HG03342 (cell line): ENCODE data around the gene SLC49A4.
"Not testable (repeated sequence)": the region's sequence is repeated elsewhere in the genome, so short reads cannot be mapped to it uniquely, and the experiment has no call there.

Experiments used
- ATAC-seq: cut with Tn5 transposase; IDR thresholded peaks from one replicate; pipeline ENCODE4 v1.9.1; 2021; ENCODE audit warnings: mild to moderate bottlenecking, moderate library complexity; ENCODE audit not compliant: unreplicated experiment

The SLC49A4 gene, protein sequence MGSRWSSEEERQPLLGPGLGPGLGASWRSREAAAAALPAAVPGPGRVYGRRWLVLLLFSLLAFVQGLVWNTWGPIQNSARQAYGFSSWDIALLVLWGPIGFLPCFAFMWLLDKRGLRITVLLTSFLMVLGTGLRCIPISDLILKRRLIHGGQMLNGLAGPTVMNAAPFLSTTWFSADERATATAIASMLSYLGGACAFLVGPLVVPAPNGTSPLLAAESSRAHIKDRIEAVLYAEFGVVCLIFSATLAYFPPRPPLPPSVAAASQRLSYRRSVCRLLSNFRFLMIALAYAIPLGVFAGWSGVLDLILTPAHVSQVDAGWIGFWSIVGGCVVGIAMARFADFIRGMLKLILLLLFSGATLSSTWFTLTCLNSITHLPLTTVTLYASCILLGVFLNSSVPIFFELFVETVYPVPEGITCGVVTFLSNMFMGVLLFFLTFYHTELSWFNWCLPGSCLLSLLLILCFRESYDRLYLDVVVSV

GRCh38 chr3:122794779-122795673 lies at the start of gene SLC49A4:
TSS of gene SLC49A4 (plus strand) at chr3:122795069. CDS start at chr3:122795193, 124 bp downstream.
- ATAC-seq, result peak; percentile 69

GRCh38 chr3:122745369-122746021 lies 49.4 kb upstream of the SLC49A4 start:
- no peak for ATAC-seq

DNA sequence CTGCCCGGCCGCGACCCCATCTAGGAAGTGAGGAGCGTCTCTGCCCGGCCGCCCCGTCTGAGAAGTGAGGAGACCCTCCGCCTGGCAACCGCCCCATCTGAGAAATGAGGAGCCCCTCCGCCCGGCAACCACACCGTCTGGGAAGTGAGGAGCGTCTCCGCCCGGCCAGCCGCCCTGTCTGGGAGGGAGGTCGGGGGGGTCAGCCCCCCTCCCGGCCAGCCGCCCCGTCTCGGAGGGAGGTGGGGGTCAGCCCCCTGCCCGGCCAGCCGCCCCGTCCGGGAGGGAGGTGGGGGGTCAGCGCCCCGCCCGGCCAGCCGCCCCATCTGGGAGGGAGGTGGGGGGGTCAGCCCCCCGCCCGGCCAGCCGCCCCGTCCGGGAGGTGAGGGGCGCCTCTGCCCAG lies 47.6 kb upstream of the SLC49A4 start:
- not testable (repeated sequence) for ATAC-seq

GRCh38 chr3:122748347-122748746 lies 46.5 kb upstream of the SLC49A4 start:
- no peak for ATAC-seq

- ATAC-seq, result peak; percentile 65
Measured at GRCh38 chr3:122754929-122755328, 39.9 kb upstream of the SLC49A4 start.

DNA sequence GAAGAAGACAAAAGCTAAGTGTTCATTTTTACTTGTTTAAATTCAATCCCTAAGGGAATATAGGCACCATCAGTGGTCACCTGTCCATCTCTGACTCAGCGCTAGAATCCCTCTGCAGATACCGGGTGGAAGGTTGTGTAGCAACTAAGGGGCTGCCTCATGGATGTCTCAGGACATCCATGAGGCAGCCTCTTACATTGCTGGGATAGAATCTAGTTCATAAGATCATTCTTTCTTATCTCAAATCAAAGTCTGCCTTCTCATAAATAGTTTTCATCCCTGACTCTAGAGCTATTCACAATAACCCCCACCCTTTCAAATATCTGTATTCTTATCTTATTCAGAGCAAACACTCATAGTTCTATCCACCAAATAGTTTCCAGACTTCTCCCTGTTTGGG lies 39.4 kb upstream of the SLC49A4 start:
- no peak for ATAC-seq

DNA sequence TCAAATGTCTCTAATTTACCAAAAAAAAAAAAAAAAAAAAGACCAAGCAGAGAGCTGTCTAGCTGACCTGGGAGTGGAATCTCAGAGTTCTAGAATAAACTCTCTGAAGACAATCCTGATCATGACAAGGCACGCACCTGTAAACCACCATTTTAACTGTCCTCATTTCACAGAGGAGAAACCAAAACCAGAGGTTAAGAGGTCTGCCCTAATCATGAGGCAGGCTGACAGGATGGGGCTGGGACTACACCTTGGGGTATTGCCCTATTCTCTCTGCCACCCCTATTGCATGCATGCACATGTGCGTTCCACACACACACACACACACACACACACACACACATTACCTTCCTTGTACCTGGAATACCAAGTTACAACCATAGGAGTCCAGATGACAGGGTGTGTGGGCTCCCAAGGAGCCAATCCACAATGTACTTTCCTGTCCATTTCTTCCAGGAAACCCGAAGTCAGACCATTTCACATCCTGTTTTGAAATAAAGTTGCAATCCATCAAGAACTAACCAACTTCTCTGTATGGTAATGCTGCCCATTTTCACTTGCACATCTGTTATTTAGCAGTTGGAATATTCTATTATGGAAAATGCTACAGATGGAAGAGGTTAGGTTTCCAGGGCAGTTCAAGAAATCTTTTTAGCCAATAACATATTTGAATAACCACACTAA lies 35.9 kb upstream of the SLC49A4 start:
- no peak for ATAC-seq

GRCh38 chr3:122760453-122761271 lies 34.2 kb upstream of the SLC49A4 start:
- ATAC-seq, result no peak

DNA sequence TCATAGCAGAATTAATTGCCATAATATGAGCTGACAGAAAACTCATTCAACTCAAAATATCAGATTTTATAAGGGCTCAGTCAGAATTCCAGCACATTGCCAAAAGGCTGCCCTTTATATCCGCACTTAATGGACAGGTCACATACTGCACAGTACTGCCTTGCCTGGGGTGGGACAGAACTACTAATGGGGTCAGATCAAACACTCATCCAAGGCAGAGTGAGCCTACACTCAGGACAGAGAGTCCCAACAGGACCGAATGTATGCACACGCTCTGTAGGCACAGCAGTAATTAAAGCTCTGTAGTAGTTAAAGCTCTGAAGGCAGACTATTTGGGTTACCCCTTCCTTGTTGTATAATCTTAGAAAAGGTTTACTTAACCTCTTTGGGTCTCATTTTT lies 28.4 kb upstream of the SLC49A4 start:
- no peak for ATAC-seq

DNA sequence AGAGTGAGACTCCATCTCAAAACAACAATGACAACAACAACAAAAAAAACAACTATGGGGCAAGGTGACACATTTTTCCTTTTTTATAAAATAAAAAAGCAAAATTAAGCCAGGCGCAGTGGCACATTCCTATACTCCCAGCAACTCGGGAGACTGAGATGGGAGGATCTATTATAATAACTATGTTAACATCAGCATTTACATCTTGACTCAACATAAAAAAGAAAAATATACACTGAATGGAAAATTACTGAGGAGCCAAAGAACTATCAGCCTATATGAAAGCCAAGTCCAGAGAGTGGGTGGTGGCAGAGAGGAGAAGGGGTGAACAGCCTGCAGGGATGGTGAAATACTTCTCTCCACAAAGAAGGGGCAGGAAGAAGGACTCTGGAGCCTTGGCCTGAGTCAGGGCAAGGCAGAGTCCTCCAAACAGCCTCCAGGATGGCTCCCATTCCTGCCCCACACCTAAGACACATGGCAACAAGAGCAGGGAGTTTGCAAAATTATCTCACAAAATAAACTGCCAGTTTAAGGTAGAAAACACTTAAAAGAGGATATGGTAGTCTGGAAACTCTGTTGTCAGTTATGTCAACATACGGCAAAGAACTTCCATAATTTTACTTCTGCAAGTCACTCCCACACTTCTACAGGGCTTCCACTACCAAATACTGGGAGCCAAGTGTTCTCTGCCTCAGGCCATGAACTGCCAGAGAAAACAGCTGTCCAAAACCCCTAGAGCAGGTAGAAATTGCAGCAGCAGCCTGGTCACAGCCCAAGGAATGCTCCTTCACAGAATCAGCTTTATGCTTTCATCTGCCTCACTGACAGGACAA lies 27.1 kb upstream of the SLC49A4 start:
- ATAC-seq, result no peak

- ATAC-seq, result no peak
Measured at GRCh38 chr3:122770521-122771202, 24.2 kb upstream of the SLC49A4 start.

- ATAC-seq, result no peak
Measured at GRCh38 chr3:122772827-122773226, 22.0 kb upstream of the SLC49A4 start.

- peak; percentile 61 for ATAC-seq
Measured at GRCh38 chr3:122773944-122774509, 20.8 kb upstream of the SLC49A4 start.

- no peak for ATAC-seq
Measured at GRCh38 chr3:122774564-122774963, 20.3 kb upstream of the SLC49A4 start.

DNA sequence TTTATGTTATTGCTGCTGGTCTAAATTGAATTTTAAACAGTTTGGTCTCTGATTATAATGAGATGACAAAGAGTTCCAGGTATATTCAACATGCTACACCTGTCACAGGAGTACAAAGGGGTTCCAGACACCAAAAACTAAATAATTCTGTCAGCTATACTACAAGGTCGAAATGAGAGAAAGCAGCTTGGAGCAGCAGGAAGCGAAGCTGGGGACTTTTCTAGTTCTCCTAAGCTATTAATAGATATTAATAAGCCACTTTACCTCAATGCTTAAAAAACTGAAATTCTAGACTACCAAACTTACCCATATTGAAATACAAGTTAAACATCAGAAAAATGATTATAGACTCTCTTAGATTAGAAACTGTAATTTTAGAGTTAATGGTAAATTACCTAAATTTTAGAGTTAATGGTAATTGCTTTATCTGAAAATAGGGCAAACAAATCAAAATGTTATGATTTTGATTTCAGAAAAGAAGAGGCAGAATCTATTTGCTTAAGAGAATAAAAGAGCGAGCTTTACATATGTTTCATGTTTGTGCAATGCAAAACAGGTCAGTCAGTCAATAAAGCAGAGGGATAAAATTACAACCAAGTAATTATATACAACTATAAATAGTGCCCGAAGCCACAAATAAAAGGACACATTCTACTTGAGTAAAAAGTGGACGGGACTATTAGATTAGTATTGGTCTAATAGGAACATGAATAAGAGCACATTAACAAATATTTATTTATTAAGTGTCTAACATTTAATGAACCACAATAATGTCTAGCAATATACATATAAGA lies 18.0 kb upstream of the SLC49A4 start:
- ATAC-seq, result no peak

DNA sequence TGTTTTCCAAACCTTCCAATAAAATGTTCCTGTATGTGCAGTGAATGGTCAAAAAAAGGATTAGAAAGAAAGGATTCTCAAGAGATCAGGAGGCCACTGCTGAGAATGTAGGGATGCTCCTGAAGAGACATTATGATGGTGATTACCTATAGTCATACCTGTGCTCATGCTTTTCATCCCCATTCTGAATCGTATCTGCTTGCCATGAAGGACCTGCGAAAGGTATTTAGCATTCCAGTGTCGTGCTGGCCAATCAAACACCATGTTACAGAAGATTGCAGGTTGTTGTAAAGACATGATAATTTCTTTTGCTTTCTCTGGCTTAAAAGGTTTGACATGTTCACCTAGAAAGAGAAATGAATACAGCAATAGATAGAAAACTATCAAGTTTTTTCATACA lies 17.3 kb upstream of the SLC49A4 start:
- ATAC-seq, result no peak

DNA sequence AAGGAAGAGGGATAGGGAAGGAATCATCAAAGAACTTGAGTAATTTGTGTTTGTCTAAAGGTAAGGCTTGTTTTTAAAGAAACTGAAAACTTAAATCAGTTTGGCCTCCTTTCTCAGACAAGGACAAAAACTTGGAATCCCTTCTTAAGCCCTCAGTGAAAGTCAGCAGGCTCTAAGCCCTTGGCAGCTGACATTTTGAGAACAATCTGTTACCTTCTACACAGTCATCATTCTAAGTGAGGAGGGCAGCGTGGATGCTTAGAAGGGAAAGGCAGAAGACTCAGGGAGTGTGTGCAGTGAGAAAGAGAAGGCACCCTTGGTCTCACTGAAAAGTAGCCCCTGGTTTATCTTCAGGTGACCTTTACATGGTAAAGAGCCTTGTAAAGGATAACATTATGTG lies 12.1 kb upstream of the SLC49A4 start:
- ATAC-seq, result no peak
